ENCODE measurements around the gene RRAGD.

The RRAGD gene

DNA sequence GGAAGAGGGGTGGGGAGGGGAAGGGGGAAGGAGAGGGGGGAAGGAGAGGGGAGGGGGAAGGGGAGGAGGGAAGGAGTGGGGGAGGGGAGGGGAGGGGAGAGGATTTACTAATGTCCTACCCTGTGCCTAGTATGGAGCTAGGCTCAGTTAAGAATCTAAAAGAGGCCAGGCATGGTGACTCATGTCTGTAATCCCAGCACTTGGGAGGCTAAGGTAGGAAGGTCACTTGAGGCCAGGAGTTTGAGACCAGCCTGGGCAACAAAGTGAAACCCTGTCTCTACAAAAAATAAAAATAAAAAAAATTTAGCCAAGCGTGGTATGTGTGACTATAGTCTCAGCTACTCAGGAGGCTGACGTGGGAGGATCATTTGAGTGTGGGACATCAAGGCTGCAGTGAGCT lies 72.5 kb downstream of the RRAGD start:
- peak; percentile 25 for DNase-seq

DNA sequence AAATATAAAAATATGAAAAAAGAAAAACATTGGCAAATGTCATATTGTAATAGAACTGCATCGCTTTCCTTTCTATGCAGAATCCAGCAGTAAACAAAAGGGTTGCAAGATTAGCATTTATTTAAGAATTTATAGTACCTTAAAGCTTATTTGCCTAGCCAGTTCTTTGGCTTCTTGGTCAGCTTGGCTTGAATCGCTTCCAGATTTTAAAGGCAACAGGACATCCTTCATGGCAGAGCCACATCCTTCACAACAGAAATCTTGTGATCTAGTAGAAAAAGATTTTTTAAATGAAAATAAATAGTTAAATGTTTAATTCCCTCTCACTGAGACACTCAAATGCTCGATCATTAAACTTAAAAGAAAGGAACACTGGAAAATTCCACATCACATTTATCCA lies 76.9 kb downstream of the RRAGD start:
- DNase-seq: no peak

DNA sequence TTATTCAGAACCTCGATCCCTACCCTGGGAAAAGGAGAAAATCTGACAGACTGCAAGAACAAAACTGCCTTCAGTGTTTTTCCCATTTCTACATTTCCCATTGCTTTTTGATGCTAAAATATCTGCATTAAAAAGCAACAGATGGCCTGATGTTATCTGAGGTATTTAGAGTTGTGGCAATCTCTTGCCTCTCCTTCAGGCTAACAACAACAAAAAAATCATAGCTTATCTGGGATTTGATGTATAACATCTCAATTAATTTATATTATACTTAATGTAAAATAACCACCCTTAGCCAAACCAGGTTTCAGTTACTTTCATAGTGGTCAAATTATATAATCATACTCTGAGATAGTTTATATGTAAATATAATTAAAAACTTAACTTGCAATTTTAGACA lies 81.2 kb downstream of the RRAGD start:
- no peak for DNase-seq

DNA sequence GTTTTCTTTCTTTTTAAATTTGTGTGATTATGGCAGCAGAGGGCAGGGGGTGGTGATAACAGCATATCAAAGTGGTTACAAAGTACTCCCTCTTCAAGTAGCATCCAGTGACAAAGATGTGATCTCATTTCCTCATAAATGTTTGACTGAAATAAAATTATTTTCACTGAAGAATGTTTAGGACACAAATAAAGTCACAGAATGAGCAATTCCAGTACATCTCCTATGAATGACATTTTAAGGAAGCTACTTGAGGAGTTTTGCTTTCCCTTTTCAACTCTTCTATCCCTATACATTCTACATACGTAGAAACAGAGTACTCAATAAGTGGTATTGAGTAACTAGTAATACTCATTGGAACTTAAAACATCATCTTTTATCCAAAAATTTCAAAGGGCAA lies 83.1 kb downstream of the RRAGD start:
- no peak for DNase-seq

DNA sequence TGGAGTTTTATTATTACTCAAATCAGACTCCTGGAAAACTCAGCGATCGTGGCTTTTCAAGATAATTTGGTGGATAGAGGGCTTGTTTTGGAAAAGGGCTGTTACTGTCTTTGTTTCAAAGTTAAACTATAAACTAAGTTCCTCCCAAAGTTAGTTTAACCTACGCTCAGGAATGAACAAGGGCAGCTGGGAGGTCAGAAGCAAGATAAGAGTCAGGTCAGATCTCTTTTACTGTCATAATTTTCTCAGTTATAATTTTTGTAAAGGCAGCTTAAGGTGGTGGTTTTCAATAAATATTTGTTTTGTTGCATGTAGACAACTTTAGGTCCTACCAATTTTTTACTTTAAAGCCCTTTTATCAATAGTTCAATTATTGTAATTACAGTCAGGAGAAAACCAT lies 87.8 kb downstream of the RRAGD start:
- DNase-seq: no peak

DNA sequence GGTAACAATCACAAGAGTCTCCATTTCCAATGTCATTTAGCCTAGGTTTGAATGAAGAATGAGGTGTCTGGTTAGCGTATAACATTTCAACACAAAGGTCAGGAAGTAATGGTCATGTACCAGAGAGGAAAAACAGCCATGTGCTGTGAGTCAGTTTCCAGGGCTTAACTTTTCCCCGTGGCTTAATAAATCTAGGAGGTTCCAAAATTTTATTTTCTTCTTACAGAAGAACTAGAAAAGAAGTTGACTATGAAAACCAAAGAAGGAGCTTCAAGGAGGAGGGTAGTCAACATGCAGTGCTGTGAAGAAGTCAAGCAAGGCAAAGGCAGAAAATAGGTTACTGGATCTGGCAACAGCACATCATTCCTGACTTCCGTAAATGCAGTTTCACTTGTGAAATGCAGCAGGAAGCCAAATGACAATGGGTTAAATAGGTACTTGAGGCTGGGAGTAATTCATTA lies 88.5 kb downstream of the RRAGD start:
- DNase-seq: no peak

DNA sequence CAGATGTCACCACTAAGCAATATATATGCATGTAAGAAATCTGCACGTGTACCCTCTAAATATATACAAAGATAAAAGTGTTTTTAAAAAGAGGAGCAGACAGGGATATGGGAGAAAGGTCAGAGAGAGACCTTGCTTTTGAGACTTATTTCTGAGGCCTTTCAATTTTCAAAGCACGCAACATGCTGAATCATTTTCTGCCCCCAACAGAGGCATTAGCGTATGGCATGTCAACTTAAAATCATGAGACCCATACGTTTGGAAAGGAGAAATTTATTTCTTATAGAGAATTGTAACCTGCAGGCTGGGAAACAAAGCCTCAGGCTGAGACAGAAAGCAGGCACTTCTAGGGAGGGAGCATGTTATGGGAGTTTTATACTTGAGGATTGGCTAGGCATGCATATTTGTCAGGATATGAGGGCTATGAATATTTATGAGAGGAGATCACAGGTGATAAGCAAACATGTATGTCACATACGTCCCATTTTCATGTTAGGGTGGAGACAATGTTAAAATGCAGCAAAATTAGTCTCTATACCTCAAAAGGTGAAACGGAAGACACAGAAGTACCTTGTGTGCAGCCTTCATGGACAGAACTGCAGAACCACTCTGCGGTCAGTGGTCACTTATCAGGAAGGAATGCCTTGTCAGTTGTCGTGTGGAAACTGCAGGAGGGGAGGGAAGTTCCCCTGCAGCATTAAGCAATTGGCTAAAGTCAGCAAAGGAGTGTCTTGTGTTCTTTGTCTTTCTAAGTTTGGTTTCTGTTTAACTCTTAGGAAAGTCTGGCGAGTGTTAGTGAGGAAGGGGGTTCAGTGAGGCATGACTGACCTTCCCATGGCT lies 90.7 kb downstream of the RRAGD start:
- no peak for DNase-seq

DNA sequence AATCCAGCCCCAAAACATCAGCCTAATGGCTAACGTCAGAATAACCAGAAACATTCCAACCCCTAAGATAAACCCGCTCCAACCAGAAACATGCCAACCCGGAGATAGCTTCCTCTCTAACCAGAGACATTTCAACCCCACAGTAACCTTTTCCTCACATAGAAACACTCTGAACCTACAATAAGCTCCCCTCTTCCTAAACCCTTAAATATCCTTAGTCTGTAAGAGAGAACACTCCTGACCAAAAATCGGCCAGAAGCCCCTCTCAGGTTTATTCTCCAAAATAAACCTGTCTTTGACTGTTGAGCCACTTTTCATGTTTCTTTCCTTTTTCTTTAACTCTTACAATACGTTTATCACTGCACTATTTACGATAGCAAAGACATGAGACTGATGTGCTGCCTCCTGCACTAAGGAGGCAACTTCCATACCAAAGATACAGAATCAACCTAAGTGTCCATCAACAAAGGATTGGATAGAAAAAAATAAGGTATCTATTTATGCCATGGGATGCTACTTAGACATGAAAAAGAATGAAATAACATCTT lies 92.0 kb downstream of the RRAGD start:
- no peak for DNase-seq

DNA sequence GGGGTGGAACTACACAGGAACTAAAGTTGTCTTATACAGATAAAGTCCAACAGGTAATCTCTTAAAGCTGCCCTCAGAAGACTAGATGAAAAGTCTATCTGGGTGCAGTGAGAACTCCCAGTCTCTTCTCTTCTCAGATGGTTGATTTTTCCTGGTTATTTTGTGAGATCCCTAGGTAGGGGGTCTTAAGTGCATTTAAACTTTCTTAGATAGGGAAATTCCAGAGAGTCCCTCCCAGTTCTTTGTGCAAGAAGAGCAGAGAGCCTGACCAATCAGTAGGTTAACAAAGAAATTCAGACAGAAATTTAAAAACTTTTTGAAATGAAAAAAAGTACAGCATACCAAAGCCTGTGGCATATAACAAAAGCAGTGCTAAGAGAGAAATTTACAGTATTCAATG lies 95.0 kb downstream of the RRAGD start:
- no peak for DNase-seq

DNA sequence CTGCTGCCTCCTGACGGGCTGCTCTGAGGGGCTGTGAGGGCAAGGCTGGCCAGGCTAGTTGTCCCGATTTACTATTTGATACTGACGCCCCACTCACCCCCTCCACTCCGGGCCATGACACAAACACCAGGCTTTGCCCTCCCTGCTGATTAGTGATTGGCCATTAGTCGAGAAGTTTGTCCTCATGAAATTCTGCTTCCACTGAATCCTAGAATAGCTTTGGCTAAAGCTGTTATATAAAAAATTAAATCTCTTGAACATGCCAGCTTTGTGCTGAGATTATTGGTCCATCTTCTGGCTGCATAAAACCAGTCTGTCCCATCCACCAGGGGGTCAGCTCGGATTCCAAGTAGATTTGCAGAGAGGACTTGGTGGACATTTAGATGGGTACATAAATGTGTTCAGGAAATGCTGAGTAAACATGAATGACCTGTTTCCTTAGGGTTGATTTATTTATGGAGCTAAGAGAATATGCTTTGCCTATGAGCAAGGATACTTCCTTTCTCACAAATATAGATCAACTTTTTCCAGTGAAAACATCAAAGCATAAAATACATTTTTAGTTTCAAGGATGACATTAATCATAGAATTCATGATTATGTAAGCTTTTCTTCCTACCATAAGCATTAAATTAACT lies 96.7 kb downstream of the RRAGD start, which contains the start of gene GABRR2:
TSS of gene GABRR2 (minus strand) at position 51 of the 637 bp plus-strand sequence. CDS start 134 bp downstream, outside the sequence.
- no peak for DNase-seq

DNA sequence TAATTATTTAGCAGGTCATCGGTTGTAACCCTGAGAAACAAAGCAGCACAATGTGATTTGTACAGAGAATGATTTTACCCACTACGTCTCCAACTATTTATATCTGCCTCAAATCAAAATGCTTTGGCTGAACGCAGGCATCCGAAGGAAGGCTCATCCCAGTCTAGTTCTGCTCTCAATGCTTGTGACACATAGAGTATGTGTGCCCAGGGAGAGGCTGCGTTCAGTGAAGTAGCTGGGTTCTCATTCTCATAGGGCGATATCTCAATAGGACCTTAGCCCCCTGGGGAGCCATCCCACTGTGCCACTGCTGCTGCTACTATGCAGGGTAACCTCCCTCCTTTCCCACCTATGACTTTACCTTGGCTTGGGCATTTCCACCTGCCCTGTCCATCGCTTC lies 97.4 kb downstream of the RRAGD start:
- DNase-seq: no peak
